Urinary bladder (tissue), 4 donors: ENCODE measurements around the gene CCNJL. TPM values are rescaled to one million over a fixed set of nuclear protein-coding genes. Genes with fewer than 3 reads are reported as not detected.

ENCODE experiments used
- DNase-seq: peaks from one replicate; pipeline ENCODE4 v3.0.0-alpha.2; 2015; ENCODE audit errors: extremely low spot score
- H3K27ac ChIP-seq: one replicate; pipeline ENCODE4 v1.5.1; 2013; ENCODE audit warnings: low read depth, mild to moderate bottlenecking, moderate library complexity
- H3K36me3 ChIP-seq: one replicate; pipeline ENCODE4 v1.6.1; 2013; ENCODE audit warnings: mild to moderate bottlenecking, moderate library complexity; ENCODE audit not compliant: insufficient read depth
- H3K4me1 ChIP-seq: one replicate; pipeline ENCODE4 v1.6.1; 2013; ENCODE audit warnings: mild to moderate bottlenecking, moderate library complexity; ENCODE audit not compliant: insufficient read depth
- H3K4me3 ChIP-seq: one replicate; pipeline ENCODE4 v1.5.1; 2013; ENCODE audit warnings: low read depth, low read length
- WGBS: extraction: QIAGEN DNeasy Blood & Tissue Kit; methylation state at CpG from one replicate; pipeline ENCODE4 v1.1.7; 2013; 5-methylcytosine and 5-hydroxymethylcytosine counted together
- polyA plus RNA-seq: library from polyadenylated mRNA; stranded (reverse); fragments of 200-250 nt; gene quantifications from one replicate; pipeline ENCODE4 v1.2.3, GENCODE V29; 2013
- total RNA-seq: library from RNA; depleted of rRNA; stranded (reverse); fragments of >200 nt; gene quantifications from one replicate; pipeline ENCODE4 v1.2.3, GENCODE V29; 2014
- donor health status: healthy with polysubstance abuse.
- donor health status: healthy.

Gene CCNJL
- total and polyA plus RNA-seq, 2 donors = 2.0 to 4.7 TPM

GRCh38 chr5:160231783-160232342 is 80.5 kb downstream of the CCNJL start:
- WGBS = 92% methylated on average over 10 of the region's 10 CpGs
- Histone ChIP-seq H3K4me3 (no peak overlapping the region), H3K4me1 (no peaks in the 10 kb centered on the region), H3K27ac (no peak overlapping the region), H3K36me3 (no peaks in the 10 kb centered on the region)
- DNase-seq = no peak

- WGBS = 78% methylated on average over 9 of the region's 9 CpGs
- H3K4me1 ChIP-seq = no peaks in the 10 kb centered on the region
- no peaks in the 10 kb centered on the region for H3K36me3 ChIP-seq
- no peak overlapping the region for H3K27ac ChIP-seq
- DNase-seq = no peak
- no peak overlapping the region for H3K4me3 ChIP-seq
These were observed 81.5 kb downstream of the CCNJL start for GRCh38 chr5:160230686-160231527.

- no peak for DNase-seq
- 70% methylated on average over 7 of the region's 7 CpGs for WGBS
- Histone ChIP-seq H3K4me1 (no peaks in the 10 kb centered on the region), H3K27ac (no peak within 1 kb of the TSS), H3K4me3 (no peak within 1 kb of the TSS), H3K36me3 (no peaks in the 10 kb centered on the region)
These were observed 83.1 kb downstream of the CCNJL start, which contains the start of gene FABP6 for GRCh38 chr5:160229190-160229742. Gene FABP6, plus strand, starts transcription at chr5:160229506. Its CDS starts 52 bp downstream, at chr5:160229558.

DNA sequence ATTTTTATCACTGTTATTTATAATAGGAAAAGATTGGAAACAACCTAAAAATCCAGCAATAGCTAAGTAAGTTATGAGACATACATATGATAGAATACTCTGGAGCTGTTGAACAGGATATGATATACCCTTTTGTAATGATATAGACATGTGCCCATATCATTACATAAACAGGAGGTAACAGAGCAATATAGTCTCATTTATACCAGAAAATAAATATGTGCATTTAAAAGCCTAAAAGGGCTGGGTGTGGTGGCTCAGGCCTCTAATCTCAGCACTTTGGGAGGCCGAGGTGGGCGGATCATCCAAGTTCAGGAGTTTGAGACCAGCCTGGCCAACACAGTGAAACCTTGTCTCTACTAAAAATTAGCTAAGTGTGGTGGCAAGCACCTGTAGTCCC is 85.4 kb downstream of the CCNJL start:
- no peak for DNase-seq
- 93% methylated on average over 2 of the region's 2 CpGs for WGBS
- Histone ChIP-seq H3K4me1 (no peaks in the 10 kb centered on the region), H3K4me3 (no peak overlapping the region), H3K27ac (no peak overlapping the region), H3K36me3 (no peaks in the 10 kb centered on the region)

DNA sequence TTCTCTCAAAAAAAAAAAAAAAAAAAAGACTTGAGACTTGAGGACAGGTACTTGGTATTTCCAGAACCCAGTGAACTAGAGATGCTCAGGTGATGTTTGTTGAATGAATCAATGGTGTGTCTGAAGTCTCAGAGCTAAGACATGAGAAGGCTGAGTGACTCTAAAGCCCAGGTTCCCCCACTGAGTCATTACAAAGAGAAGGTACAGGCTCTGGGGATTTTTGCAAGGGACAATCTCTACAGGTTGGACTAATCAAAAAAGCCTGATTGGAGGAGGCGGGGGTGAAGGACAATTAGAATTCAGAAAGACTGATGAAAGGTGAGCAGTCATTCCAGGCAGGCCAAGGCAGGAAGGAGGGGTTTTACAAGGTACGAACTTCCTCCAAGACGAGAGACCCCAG is 91.3 kb downstream of the CCNJL start:
- Histone ChIP-seq H3K27ac (no peak overlapping the region), H3K4me1 (no peaks in the 10 kb centered on the region), H3K36me3 (no peaks in the 10 kb centered on the region), H3K4me3 (no peak overlapping the region)
- no peak for DNase-seq
- 87% methylated on average over 3 of the region's 3 CpGs for WGBS

DNA sequence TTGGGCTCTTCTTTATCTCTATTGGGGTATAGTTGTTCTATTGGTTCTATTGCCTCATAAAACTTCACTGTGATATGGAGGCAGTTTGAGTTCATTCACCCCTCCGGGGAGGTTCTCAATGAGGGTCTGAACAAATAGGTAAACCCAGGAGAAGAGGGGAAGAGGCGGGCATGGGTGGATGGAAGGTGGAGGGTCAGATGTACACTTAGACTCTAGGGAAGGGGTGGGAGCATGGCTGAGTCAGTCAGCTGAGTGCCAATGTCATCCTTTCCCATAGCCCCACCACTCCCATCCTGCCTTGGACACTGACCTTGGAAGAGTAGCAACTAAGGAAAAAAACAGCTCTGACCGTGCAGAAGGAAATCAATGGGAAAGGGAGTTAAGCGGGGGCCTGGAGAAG is 93.0 kb downstream of the CCNJL start:
- no peak overlapping the region for H3K27ac ChIP-seq
- no peaks in the 10 kb centered on the region for H3K4me1 ChIP-seq
- WGBS = 67% methylated on average over 4 of the region's 4 CpGs
- no peak for DNase-seq
- H3K4me3 ChIP-seq = no peak overlapping the region
- no peaks in the 10 kb centered on the region for H3K36me3 ChIP-seq

- Histone ChIP-seq H3K36me3 (no peaks in the 10 kb centered on the region), H3K4me3 (no peak overlapping the region), H3K4me1 (no peaks in the 10 kb centered on the region), H3K27ac (no peak overlapping the region)
- no peak for DNase-seq
- WGBS = 77% methylated on average over 5 of the region's 5 CpGs
These were observed 98.8 kb downstream of the CCNJL start for GRCh38 chr5:160213537-160213936.

- Histone ChIP-seq H3K36me3 (no peaks in the 10 kb centered on the region), H3K4me3 (no peak overlapping the region), H3K27ac (no peak overlapping the region), H3K4me1 (no peaks in the 10 kb centered on the region)
- WGBS = 65% methylated on average over 2 of the region's 2 CpGs
- no peak for DNase-seq
These were observed 101.0 kb downstream of the CCNJL start for GRCh38 chr5:160211352-160211751.

GRCh38 chr5:160210606-160211005 is 101.8 kb downstream of the CCNJL start:
- H3K4me1 ChIP-seq = no peaks in the 10 kb centered on the region
- no peak overlapping the region for H3K4me3 ChIP-seq
- no peaks in the 10 kb centered on the region for H3K36me3 ChIP-seq
- DNase-seq = no peak
- no peak overlapping the region for H3K27ac ChIP-seq
- 89% methylated on average over 9 of the region's 9 CpGs for WGBS

- no peak overlapping the region for H3K4me3 ChIP-seq
- no peak for DNase-seq
- WGBS = 89% methylated on average over 2 of the region's 2 CpGs
- H3K4me1 ChIP-seq = peaks cover under 1% of the 10 kb centered on the region
- no peaks in the 10 kb centered on the region for H3K36me3 ChIP-seq
- no peak overlapping the region for H3K27ac ChIP-seq
These were observed 102.4 kb downstream of the CCNJL start for GRCh38 chr5:160209917-160210316.

- peaks cover 2% of the 10 kb centered on the region for H3K4me1 ChIP-seq
- DNase-seq = no peak
- H3K27ac ChIP-seq = no peak overlapping the region
- whole genome bisulfite sequencing = 83% methylated on average over 2 of the region's 2 CpGs
- H3K4me3 ChIP-seq = no peak overlapping the region
- no peaks in the 10 kb centered on the region for H3K36me3 ChIP-seq
These were observed 105.3 kb downstream of the CCNJL start for GRCh38 chr5:160207061-160207460.
